ENCODE data around the gene LORICRIN. TPM values are rescaled to one million over a fixed set of nuclear protein-coding genes. Genes with fewer than 3 reads are reported as not detected.

The LORICRIN gene
- polyA plus RNA-seq, 4 donors: not detected

DNA sequence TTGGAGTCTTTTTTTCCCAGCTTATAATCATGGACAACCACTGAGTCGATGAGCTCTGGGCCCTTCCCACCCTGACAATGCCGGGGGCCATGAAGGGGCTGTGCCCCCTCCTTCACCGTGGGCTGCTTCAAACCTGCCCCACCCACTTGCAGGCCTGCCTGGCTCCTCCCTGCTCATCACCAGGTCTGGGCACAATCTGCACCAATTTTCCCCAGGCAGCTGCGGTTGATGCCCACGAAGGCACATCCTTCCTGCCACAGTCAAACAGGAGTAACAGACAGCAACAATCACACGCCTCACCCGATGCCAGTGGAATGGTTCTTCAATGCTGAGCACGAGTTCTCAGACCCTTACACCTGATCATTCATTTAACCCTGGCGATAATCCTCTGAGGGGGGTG lies 34.4 kb downstream of the LORICRIN start:
- no peak for DNase-seq (ENCODE audit: low read depth in 4 of 4, low spot score in 3 of 4)

DNA sequence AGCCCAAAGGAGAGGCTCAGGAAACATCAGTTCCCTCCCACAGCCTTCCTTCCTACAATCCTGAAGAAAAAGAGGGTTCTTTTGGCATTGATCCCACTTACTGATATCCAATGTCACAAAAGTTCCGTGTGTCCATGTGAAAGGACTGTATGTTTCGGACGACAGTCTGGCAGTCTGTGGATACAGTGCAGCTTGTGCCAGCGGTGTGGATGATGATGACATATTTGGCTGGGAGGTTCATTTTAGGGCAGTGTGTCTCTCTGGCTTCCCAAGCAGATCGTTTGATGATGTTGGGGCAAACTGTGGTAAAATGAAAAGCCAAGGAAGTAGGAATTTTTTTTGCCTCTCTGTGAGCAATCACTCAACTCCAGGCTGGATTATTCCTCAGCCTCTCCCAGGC lies 42.8 kb downstream of the LORICRIN start:
- DNase-seq (ENCODE audit: low read depth in 4 of 4, low spot score in 3 of 4): no peak

DNA sequence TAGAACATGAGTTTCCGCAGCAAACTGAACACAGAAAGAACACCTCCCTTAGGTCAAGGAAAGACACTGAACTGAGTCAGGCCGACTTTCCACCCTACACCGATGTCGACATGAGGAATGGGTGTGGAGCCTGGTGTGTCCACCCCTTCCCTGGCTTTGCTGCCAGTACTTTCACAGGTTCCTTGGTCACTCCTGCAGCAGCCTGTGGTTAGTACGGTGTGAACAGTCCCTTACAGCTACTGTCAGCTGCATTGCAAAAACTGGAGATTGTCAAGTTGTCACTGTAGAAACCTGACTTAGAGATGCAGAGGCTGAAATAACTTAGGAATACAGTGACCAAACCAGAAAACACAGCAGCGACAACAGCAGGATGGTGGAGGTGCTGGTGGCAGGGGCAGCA lies 46.2 kb downstream of the LORICRIN start:
- DNase-seq (ENCODE audit: low read depth in 4 of 4, low spot score in 3 of 4): no peak

DNA sequence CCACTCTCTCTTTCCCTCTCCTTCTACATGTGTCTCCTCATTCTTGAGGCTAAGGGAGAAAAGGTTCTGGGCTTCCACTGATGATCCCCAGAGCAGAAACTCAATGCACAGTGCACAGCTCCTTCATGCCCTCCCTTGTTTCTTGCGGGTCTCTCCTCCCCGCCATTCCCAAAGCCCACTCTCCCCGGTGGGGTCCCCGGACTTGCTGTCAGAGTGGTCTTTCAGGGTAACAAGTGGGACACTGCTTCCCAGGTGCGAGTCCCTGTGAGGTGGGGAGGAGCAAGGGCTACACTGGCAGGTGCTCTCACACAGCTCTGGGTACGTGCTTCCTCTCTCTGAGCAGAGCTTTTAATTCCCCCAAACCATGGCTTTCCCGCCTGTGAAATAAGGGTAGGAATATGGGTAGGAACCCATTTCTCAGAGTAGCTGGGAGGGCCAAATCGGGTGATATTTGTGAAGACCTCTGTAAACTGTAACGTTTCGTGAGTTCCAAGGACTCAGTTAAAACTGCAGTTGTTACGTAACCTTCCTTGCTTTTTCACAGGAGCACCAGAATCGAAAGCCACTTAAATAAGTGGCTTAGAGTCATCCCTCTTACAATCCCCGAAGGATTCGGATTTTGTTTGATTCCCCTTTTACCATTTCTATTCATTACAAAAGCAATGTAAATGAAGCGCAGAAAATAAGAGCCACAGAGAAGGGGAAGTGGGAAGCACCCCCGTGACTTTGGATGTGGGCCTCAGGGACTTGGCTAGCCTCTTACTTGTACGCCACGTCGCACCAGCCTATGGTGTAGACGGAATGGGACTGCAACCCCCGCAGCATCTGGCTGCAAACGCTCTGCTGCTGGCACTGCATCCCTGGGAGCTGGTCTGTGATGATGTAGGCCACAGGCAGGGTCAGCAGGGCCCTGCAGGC lies 47.1 kb downstream of the LORICRIN start:
- DNase-seq (ENCODE audit: low read depth in 4 of 4, low spot score in 3 of 4): no peak

DNA sequence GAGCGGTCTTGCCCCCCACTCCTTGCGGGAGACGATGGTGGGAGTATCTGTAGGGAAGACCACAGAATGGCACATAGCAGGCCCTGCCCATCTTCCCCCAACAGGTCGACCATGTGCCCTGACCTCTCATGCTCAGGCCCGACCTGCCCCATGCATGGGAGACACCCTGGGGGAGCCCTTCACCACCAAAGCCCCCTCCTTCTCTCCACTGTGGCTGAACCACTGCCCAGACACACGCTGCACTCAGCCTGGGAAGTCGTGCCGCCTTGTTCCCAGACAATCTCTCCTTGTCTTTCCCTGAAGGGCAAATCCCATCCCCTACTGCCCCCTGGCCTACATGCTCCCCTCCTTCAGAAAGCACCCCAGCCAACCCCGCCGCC lies 47.7 kb downstream of the LORICRIN start:
- DNase-seq (ENCODE audit: low read depth in 4 of 4, low spot score in 3 of 4): no peak

DNA sequence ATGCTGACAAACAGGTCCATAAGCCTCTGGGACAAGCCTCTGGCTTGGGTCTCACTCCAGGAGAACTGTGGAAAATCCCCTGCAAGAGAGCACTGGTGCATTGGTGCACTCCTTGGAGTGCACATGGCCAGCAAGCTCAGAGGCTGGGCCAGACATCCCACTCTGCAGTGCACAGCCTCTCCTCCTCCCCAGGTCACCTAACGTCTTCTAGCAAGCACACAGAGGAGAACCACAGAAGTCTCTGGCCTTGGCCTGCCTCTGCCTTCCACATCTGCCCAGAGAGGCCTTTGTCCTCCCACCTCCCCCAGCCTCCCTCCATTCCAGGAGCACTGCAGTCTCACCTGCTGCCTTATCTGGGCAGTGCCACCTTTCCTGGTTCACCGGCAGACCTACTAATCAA lies 49.1 kb downstream of the LORICRIN start:
- no peak for DNase-seq (ENCODE audit: low read depth in 4 of 4, low spot score in 3 of 4)

DNA sequence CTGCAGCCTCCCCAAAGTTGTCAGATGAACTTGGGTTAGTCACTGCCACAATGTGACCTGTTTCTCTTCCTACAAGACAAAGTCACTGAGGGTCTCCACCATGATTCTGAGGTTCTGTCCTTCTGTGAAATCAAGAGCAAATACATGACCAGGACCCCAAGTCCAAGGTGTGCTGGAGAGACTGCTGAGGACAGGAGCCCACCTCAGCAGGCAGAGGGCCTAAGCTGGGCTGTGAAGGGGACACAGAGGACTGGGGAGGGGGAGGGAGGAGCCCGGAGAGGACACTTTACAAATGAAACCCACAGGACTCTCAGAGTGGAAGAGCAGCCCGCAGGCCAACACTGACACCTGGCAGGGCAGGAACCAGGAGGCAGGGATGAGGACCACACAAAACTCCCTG lies 50.0 kb downstream of the LORICRIN start:
- DNase-seq (ENCODE audit: low read depth in 4 of 4, low spot score in 3 of 4): no peak

DNA sequence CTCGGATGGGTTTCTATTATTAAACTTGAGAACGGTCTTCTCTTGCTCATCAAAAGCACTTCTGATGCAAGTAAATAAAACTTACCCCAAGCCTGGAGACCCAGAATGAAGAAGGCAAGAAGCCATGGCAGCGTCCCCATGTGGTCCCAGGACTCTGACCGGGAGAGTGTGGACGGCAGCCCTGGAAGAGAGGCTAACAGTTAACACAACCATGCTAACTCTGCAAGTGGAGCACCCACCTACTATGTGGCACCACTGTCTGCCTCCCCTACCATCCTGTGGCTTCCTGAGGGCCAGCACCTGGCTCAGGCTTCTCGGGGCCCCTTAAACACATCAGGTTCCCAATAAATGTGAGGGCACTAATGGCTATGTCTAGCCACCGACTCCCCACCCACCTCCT lies 51.0 kb downstream of the LORICRIN start:
- no peak for DNase-seq (ENCODE audit: low read depth in 4 of 4, low spot score in 3 of 4)

Other genes with a start within 250 kb of the LORICRIN start
- gene SPRR1B, start 228.5 kb upstream of the LORICRIN start, polyA plus RNA-seq (ENCODE audit: insufficient read length in 4 of 4): not detected
- under 1 TPM in 1 of 4 donors, not detected in 3; 0.63 TPM for gene SPRR2D, start 218.6 kb upstream of the LORICRIN start, polyA plus RNA-seq (ENCODE audit: insufficient read length in 4 of 4)
- under 1 TPM in 1 of 4 donors, not detected in 3; 0.57 TPM for gene SPRR2A, start 202.2 kb upstream of the LORICRIN start, polyA plus RNA-seq (ENCODE audit: insufficient read length in 4 of 4)
- 1 to 10 TPM in 1 of 4 donors, not detected in 3; 3.2 TPM for gene SPRR2B, start 188.1 kb upstream of the LORICRIN start, polyA plus RNA-seq (ENCODE audit: insufficient read length in 4 of 4)
- gene SPRR2E, start 165.2 kb upstream of the LORICRIN start, polyA plus RNA-seq (ENCODE audit: insufficient read length in 4 of 4): under 1 TPM in 1 of 4 donors, not detected in 3; 0.29 TPM
- gene SPRR2F, start 146.2 kb upstream of the LORICRIN start, polyA plus RNA-seq (ENCODE audit: insufficient read length in 4 of 4): 10 to 100 TPM in 1 of 4 donors, under 1 TPM in 1, not detected in 2; 0.42 to 11.8 TPM
- not detected for gene SPRR2G, start 108.8 kb upstream of the LORICRIN start, polyA plus RNA-seq (ENCODE audit: insufficient read length in 4 of 4)
- gene LELP1, start 56.3 kb upstream of the LORICRIN start, polyA plus RNA-seq (ENCODE audit: insufficient read length in 4 of 4): not detected
- gene PRR9, start 42.1 kb upstream of the LORICRIN start, polyA plus RNA-seq (ENCODE audit: insufficient read length in 4 of 4): not detected
- gene PGLYRP3, start 53.3 kb downstream of the LORICRIN start, polyA plus RNA-seq (ENCODE audit: insufficient read length in 4 of 4): not detected
- not detected for gene PGLYRP4, start 89.2 kb downstream of the LORICRIN start, polyA plus RNA-seq (ENCODE audit: insufficient read length in 4 of 4)
- gene S100A9, start 98.2 kb downstream of the LORICRIN start, polyA plus RNA-seq (ENCODE audit: insufficient read length in 4 of 4): 10 to 100 TPM in 3 of 4 donors, 1 to 10 TPM in 1; 7.2 to 34.0 (median 24.9) TPM
- gene S100A12, start 115.9 kb downstream of the LORICRIN start, polyA plus RNA-seq (ENCODE audit: insufficient read length in 4 of 4): 1 to 10 TPM in 3 of 4 donors, not detected in 1; 1.4 to 3.0 (median 1.7) TPM
- 10 to 100 TPM in 3 of 4 donors, 1 to 10 TPM in 1; 5.5 to 22.6 (median 16.0) TPM for gene S100A8, start 131.4 kb downstream of the LORICRIN start, polyA plus RNA-seq (ENCODE audit: insufficient read length in 4 of 4)
- not detected for gene S100A7A, start 156.8 kb downstream of the LORICRIN start, polyA plus RNA-seq (ENCODE audit: insufficient read length in 4 of 4)
- under 1 TPM in 1 of 4 donors, not detected in 3; 0.47 TPM for gene S100A7, start 201.0 kb downstream of the LORICRIN start, polyA plus RNA-seq (ENCODE audit: insufficient read length in 4 of 4)

All from left renal pelvis (tissue), 4 donors.